Measurements from ENCODE around the gene CENPX. TPM values are rescaled to one million over a fixed set of nuclear protein-coding genes. Genes with fewer than 3 reads are reported as not detected.

The CENPX gene
- polyA plus RNA-seq, 3 donors = 28.8 to 47.2 (median 40.8) TPM

DNA sequence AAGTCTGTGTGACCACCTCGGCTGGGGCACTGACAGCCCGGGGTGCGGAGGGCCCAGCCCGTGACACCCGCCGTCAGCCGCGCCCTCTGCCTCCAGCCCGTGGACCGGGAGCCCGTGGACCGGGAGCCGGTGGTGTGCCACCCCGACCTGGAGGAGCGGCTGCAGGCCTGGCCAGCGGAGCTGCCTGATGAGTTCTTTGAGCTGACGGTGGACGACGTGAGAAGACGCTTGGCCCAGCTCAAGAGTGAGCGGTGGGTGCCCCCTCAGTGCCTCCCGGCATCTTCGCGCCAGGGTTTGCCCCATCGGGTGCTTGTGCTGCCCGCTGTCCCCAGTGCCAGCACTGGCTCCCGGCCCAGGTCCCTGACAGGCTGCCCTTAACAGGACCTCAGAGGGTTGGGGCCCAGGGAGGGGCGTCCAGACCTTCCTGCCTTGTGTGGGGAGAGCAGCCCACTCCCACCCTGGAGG, 13.7 kb downstream of the CENPX start:
- DNase-seq (ENCODE audit: extremely low read depth in 1 of 11, low read depth in 9 of 11, low spot score in 4 of 11) = no peak

DNA sequence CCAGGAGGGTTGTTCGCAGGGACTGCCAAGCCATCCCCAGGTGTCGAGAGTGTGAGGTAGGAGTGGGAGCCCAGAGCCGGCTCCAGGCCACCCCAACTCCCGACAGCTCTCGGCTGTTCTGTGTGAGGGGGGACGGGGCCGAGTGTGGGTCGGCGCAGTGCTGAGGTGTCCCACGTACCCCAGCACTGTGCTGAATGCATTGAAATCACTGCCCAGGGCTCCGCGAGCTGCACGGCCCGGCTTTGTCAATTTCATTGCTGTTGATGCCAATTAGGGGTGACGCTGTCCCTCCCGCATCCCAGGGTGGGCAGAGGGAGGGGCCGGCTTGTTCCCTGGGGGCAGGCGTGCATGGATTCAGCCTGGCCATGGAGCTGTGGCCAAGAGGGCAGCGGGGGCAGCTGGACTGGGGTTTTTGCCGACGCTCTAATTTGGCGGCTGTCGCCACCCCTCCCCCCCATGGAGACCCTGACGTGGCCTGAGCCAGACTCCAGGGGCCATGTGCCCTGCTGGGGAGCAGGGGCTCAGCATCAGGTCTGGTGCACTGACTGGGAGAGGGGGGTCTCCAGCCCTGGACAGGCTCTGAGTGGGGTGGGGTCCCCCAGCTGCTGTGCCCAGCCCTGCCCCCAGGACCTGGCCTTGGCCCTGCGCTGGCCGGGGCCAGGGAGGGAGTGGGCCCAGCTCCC, 14.3 kb downstream of the CENPX start:
- no peak for DNase-seq (ENCODE audit: extremely low read depth in 1 of 11, low read depth in 9 of 11, low spot score in 4 of 11)

- DNase-seq (ENCODE audit: extremely low read depth in 1 of 11, low read depth in 9 of 11, low spot score in 4 of 11) = no peak
These were observed 15.0 kb downstream of the CENPX start for GRCh38 chr17:82007495-82008257.

- DNase-seq (ENCODE audit: extremely low read depth in 1 of 11, low read depth in 9 of 11, low spot score in 4 of 11) = no peak
These were observed 15.5 kb downstream of the CENPX start for GRCh38 chr17:82007228-82007494.

DNA sequence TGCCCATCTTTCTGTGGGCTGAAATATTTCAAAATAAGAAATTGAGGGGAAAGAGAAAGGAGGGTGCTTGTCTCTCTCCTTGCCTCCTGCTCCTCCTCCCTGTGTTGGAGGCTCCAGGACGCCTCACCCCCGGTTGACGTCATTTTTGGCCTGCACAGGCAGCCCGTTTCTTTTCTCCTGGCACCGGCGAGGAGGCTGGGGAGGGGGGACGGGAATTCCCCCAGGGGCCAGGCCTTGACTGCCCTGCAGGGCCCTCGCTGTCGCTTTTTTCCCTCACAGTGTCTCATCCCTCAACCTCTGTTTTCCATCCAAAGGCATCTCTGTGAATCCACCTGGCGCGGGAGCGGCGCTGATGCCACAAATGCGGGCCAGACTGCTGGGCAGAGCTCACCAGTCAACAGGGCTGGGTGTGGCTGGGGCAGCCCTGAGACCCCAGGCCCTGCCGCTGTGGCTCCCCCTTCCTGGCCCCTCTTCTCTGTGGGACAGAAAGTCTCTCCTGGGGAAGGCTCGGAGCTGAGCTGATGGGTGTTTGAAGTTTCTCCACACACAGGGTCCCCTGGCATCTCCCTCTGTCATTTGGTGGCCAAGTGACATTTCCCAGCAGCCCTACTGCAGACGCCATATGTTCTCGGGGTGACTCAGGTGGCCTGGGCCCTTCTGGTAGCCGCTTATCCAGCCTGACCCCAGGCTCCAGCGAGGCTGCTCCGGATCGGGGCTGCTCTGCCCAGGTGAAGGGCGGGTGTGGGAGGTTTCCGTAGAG, 16.0 kb downstream of the CENPX start:
- DNase-seq (ENCODE audit: extremely low read depth in 1 of 11, low read depth in 9 of 11, low spot score in 4 of 11) = no peak

DNA sequence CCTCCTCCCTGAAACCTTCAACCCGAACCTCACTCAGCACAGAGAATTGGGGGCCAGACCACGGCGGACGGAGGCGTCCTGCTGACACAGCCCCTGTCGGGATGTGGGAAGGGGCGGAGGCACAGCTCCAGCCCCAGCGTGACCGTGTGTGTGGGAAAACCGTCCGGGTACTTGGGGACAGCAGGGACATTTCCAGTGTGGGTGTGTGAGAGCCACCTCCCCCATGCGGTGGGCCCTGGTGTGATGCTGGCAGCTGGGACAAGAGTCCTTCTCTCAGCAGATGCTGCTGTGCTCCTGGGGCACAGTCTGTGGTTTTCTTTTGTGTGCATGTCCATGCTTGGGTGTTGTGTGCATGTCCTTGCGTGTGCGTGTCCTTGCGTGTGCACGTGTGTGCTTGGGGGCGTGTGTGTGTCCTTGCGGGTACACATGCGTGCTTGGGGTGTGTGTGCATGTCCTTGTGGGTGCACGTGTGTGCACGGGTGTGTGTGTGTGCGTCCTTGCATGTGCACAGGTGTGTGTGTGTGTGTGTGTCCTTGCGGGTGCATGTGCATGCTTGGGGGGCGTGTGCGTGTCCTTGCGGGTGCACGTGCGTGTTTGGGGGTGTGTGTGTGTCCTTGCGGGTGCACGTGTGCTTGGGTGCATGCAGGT, 16.9 kb downstream of the CENPX start:
- DNase-seq (ENCODE audit: extremely low read depth in 1 of 11, low read depth in 9 of 11, low spot score in 4 of 11) = no peak

DNA sequence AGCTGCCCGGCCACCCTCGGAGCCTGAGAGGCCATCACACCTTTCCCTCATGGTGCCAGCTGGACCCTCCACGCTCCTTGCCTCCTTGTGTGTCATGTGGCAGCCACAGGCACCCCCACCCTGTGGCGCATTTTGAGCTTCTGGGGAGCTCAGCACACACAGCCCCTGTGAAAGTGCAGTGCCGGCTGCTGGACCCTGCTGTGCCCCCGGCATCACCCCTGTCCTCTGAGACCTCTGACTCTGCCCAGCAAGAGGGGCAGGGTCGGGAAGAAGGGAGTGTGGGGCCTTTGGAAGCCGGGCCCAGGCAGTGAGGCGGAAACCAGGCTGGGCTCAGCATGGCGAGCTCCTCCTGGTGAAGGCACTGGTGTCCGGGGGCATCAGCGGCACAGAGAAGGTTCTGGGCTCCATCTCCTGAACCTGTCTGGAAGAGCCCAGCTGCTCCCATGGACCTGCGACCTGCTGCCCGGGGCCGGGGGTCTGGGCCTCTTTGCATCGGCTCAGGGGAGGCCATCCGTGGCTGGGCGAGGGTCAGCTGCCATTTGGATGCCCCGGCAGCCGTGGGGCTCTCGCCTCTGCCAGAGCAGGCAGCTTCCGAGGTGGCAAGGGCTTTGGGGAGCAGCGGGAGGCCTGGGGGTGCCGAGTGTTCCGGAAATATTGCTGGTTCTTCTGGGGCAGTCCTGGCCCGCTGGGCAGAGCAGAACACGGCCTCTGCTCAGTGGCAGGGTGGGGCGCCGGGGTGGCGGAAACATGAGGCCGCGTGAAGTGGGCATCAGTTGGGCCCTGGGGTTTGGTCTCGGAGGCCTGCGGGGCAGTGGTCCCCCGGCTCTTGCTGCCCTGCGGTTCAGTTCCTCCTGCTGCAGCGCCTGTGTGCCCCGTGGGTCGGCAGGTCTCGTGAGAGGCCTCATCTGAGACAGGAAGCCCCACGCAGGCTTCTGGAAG, 17.9 kb downstream of the CENPX start:
- DNase-seq (ENCODE audit: extremely low read depth in 1 of 11, low read depth in 9 of 11, low spot score in 4 of 11) = no peak

GRCh38 chr17:82003411-82004381, 19.0 kb downstream of the CENPX start:
- DNase-seq (ENCODE audit: extremely low read depth in 1 of 11, low read depth in 9 of 11, low spot score in 4 of 11) = no peak

- DNase-seq (ENCODE audit: extremely low read depth in 1 of 11, low read depth in 9 of 11, low spot score in 4 of 11) = no peak
These were observed 21.1 kb downstream of the CENPX start for GRCh38 chr17:82001571-82002056.

DNA sequence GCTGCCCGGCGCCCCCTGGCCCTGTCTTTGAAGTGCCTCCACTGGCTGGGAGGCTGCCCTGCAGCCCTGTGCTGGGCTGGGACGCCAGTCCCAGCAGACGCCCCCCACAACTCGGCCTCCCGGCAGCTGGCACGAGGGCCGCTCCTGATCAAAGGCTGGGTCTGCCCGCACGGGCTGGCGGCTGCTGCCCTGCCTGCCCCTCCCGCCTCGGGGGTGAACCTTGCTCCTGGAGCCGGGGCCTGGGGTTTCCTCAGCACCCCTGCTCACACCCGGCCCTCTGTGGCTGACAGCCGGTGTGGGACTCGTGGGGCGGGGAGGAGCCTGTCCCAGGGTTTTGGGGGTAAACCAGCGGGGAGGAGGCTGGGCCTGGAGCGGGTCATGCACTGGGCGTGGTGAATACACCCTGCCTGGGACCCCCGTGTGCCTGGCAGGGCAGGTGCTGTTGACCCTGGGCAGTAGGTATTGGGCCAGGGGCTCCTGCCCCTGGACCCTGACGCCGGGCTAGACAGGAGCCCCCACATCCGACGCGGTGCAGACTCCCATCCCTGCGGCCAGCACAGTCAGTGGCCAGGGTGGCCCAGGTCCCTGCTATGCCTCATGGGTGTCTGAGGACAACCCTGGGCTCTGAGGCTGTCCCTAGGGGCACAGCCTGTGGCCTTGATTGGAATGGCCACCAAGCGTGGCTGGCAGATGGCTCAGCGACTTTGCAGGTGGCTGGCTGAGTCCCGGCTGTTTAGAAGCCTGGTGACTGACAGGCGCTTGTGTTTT, 21.7 kb downstream of the CENPX start:
- no peak for DNase-seq (ENCODE audit: extremely low read depth in 1 of 11, low read depth in 9 of 11, low spot score in 4 of 11)

DNA sequence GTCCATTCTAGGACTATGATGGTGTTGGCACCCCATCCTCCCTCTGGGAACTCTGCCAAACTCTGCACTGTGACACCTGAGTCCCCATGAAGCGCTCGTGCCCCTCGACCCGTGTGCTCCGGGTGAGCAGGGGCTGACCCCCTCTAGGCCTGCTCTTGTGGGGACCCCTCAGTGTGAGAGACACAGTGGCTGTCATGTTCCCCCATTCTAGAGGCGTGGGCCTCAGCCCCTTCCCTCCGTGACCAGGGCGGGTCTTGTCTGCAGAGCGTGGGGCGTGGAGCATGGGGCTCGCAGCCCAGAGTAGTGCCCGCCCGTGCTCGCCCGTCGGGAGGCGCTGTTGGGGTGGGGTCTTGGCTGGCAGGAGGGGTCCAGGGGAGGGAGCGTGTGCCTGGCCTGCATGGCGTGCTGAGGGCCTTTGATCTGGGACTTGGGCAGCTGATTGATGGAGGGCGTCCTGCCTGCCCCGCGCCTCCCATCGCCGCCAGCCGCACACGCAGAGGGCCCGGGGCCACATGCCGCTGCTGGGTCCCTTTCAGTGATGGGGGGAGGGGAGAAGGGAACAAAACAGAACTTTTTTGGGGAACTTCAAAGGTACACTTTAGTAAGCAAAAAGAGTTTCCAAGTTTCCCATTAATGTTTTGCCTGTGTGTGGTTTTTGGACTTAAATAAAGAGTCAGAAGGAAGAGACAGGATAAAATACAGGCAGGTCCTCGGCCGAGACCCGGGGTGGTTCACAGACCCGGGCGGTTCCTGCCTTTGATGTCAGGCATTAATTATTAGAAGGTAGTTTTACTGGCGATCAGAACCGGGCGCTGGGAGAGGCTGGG, 22.5 kb downstream of the CENPX start:
- no peak for DNase-seq (ENCODE audit: extremely low read depth in 1 of 11, low read depth in 9 of 11, low spot score in 4 of 11)

GRCh38 chr17:81999587-81999975, 23.1 kb downstream of the CENPX start:
- DNase-seq (ENCODE audit: extremely low read depth in 1 of 11, low read depth in 9 of 11, low spot score in 4 of 11) = no peak

- no peak for DNase-seq (ENCODE audit: extremely low read depth in 1 of 11, low read depth in 9 of 11, low spot score in 4 of 11)
These were observed 23.8 kb downstream of the CENPX start for GRCh38 chr17:81998691-81999438.

DNA sequence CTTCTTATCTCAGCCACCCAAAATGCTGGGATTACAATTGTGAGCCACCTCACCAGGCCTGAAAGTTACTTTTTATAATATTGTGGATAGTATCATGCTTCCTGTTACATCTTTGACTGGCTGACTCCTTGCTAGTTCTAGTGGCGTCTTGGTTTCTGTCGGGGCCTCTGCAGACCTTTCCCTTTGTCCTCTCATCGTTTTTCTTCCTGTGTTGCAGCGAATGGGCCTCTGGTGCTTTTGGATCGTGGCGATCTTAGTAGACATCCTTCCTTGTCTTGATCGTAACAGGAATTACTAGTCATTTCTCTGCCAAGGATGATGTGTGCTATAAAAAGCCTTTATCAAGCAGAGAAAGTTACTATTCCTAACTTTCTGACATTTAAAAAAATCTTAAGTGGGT, 24.5 kb downstream of the CENPX start:
- DNase-seq (ENCODE audit: extremely low read depth in 1 of 11, low read depth in 9 of 11, low spot score in 4 of 11) = no peak

GRCh38 chr17:81996757-81997441, 25.8 kb downstream of the CENPX start:
- DNase-seq (ENCODE audit: extremely low read depth in 1 of 11, low read depth in 9 of 11, low spot score in 4 of 11) = no peak

All from renal cortex interstitium (tissue), 11 donors.